Measurements from ENCODE around the gene ATXN2.

GRCh38 chr12:111584959-111585358 is 14.2 kb downstream of the ATXN2 start:
- TF ChIP-seq CTCF (IDR thresholded peaks at IDR 0.05): no peak
- TF ChIP-seq POLR2A (IDR thresholded peaks at IDR 0.05): no peak

All from thyroid gland (tissue), 4 donors.